Ecto neural progenitor cell (in vitro differentiated cells): ENCODE measurements around the gene GNL2.
"Not testable (repeated sequence)": the region's sequence is repeated elsewhere in the genome, so short reads cannot be mapped to it uniquely, and the experiment has no call there.

Experiments
- DNase-seq: peaks from one replicate; pipeline ENCODE4 v3.0.0-alpha.2; 2018; ENCODE audit warnings: low spot score

Gene GNL2

DNA sequence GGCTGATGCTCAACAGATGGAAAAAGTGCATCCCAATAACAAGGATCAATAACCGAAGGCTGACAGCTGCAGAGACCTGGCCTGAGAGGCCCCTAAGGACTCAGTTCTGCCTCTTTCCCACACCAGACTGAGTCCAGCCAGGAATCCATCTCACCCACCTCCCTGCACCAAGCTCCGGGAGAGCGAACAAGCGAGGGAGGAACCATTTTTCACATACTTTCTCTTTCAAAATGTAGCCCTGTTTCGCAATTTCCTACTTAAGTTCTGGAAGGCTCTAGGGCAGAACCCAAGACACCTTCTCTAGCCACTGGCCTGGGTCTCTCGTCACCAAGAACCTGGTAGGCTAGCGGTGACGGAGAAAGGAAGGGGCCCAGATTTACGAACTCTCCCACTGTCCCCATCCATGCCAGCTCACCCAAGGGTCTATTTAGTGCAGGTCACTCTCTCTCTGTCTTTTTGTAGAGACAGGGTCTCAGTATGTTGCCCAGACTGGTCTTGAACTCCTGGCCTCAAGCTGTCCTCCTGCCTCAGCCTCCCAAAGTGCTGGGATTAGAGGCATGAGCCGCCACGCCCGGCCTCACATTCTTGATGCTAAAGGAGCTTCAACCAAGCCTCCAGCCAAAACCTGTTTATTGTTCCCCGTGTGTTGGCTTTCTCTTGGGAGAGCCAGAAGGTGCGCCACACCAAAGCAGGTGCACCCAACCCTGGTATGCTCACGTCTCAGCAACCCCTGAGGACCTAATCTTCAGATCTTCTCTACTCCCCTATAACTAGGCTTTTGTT lies 10.9 kb upstream of the GNL2 start:
- DNase-seq: no peak

DNA sequence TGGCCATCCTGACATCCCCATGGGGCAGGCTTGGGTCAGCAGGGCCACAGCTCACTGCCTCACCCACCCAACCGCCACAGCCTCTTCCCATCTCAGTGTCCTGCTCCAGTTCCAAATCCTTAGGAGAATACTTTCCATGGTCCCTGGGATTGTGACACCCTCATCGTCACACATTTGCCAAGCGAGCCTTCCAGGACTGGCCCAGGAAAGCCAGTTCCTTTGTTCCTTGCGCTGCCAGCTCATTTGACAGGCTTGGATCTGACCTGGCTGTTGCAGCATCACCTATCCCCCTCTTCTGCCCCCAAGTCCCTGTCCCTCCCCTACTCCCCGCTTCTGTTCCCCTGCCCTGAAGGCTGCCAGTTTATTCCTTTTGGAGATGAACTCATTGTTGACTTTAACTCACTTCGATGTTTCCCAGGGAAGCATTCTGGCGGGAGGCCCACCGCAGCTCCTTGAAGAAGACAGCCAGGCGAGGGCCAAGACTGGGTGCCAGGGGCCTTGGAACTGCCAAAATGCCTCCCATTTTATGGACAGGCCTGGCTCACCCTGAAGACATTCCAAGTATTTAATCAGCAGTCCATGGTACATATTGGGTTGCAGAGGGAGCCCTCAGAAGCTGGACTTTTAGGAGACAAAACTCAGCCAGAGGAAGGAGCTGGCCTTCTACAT lies 10.2 kb upstream of the GNL2 start:
- DNase-seq: peak; percentile 36

GRCh38 chr1:37605061-37605650 lies 9.4 kb upstream of the GNL2 start:
- no peak for DNase-seq

DNA sequence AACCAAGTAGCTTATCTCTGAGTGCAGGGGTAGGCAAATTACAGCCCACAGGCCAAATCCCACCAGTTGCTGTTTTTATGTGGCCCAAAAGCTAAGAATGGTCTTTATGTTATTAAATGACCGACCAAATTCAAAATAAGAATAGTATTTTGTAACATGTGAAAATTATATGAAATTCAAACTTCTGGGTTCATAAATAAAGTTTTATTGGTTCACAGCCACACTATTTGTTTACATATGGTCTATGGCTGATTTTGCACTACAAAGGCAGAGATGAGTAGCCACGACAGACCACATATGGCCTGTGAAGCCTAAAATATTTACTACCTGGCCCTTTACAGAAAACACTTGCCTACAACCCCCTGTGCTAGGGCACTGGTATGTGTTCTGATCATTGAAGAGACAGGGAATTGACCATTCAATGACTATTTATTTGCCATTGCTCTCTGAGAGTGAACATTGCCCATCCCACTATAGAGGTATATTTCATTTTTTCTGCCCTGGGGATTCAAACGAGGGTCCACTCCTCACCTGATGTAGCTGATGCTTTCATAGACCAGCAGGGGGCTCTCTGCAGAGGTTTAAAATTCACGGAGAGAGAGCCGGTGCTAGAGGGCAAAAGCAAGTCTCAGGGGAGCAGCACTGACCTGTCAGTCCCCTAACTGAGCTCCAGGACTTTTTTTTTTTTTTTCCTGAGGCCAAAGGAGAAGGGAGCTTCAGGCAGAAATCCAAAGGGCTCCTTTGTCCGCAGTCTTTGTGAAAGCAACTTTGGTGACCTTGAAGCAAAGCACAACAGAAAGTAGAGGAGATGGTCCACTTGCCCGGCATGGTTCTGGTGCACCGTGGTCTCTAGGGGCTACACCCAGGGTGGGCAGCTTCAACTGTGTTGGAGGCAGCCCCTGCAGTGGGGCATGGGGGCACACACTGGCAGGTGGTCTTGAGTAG lies 7.3 kb upstream of the GNL2 start:
- no peak for DNase-seq

GRCh38 chr1:37601441-37601840 lies 5.7 kb upstream of the GNL2 start:
- no peak for DNase-seq

- DNase-seq: no peak
These were observed 4.2 kb upstream of the GNL2 start for GRCh38 chr1:37599940-37600339.

- DNase-seq: no peak
These were observed 488 bp upstream of the GNL2 start for GRCh38 chr1:37596182-37596667.

- DNase-seq: no peak
These were observed 2.0 kb downstream of the GNL2 start for GRCh38 chr1:37593726-37594125.

- no peak for DNase-seq
These were observed 6.8 kb downstream of the GNL2 start for GRCh38 chr1:37588939-37589338.

DNA sequence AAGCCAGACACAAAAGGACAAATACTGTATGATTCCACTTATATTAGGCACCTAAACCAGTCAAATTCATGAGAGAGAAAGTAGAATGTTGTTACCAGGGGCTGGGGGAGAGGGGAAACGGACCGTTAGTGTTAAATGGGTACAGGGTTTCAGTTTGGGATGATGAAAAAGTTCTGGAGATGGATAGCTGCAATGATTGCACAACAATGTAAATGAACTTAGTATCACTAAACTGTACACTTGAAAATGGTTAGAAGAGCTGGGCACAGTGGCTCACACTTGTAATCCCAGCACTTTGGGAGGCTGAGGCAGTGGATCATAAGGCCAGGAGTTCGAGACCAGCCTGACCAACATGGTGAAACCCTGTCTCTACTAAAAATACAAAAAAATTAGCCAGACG lies 11.2 kb downstream of the GNL2 start:
- not testable (repeated sequence) for DNase-seq

- no peak for DNase-seq
These were observed 20.0 kb downstream of the GNL2 start for GRCh38 chr1:37575692-37576091.

GRCh38 chr1:37574834-37575480 lies 20.8 kb downstream of the GNL2 start:
- no peak for DNase-seq

DNA sequence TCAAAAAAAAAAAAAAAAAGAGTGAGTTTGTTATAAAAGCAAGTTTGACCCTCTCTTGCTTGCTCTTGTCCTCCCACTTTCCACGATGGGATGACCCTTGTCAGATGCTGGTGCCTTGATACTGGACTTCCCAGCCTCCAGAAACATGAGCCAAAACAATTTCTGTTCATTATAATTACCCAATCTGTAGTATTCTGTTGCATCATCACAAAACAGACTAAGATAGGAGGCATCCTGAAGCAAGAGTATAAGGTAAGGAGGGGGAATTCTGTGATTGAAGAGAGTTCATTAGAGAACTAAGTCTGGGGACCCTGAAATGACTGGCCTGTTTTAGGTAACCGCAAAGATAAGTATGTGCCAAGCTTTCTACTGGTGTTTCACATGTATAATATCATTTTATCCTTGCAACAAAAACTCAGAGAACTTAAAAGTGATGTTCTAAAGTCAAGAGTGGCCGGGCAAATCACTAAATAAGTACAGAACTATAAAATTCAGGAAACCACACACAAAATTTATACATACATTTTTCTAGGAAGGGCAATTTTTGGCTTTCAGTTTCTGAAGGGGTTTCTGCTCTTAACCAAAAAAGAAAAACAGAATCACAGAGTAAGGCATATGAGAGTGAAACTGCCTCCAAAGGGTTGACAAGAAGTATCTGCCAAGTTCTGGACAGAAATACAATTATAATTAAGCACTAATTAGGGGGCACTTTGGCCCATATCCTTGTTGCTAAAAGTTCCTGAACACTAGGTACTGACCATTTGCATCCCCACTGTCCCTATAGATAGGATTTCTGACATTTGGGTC lies 25.0 kb downstream of the GNL2 start:
- no peak for DNase-seq

- no peak for DNase-seq
These were observed 28.7 kb downstream of the GNL2 start for GRCh38 chr1:37567023-37567422.

DNA sequence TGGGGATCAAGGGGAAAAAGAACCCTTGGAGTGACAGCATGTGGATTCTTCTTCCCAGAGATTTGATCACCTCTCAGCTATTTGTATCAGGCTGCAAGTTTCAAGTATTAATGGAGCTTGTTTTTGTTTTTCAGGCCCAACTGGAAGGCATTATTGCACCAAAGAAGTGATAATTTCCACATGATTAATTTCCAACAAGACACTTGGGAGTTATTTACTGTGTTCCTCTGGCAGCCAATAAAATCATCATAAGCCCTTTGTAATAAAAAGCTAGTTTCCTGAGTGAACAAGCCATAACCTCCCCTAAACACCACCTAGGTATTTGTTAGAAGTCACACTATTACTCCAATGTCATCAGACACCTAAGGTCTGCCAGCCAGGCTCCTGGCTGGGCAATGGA lies 30.8 kb downstream of the GNL2 start:
- no peak for DNase-seq

- DNase-seq: no peak
These were observed 32.8 kb downstream of the GNL2 start for GRCh38 chr1:37562984-37563383.

DNA sequence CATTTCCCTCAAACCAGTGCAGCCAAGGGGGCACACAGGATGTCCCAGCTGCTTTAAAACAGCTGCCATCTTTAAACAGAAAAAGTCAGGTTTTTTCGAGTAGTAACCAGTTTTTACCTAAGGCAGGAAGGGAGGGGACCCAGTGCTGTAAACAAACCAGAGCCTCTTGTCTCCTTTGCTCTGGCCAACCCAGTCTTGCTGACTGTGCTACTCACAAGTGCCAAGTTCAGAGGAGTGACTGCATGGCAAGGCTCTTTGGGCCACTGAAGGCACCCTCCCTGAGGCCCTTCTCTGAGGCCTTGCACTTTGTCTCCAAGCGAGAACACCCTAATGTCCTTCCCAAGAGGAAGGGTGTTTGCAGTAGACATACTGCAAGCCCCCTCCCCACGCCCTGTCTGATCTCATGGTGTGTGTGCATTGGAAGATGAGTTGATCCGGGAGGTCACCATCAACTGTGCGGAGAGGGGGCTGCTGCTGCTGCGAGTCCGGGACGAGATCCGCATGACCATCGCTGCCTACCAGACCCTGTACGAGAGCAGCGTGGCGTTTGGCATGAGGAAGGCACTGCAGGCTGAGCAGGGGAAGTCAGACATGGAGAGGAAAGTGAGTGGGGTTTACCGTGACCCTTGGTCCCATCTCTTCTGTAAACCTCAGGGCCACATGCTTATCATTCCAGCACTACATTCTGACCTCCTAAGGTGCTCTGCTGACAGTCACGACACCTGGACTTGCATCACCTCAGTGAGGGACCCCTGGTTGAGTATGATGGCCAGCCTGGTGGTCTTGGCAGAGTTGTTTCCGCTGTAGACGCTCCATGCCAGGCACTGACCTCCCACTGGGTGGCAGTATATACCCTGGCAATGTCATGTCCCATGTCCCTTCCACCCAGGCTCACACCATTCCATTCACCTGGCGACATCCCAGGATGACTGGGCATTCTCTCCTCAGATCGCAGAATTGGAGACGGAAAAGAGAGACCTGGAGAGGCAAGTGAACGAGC lies 34.3 kb downstream of the GNL2 start:
- DNase-seq: no peak

DNA sequence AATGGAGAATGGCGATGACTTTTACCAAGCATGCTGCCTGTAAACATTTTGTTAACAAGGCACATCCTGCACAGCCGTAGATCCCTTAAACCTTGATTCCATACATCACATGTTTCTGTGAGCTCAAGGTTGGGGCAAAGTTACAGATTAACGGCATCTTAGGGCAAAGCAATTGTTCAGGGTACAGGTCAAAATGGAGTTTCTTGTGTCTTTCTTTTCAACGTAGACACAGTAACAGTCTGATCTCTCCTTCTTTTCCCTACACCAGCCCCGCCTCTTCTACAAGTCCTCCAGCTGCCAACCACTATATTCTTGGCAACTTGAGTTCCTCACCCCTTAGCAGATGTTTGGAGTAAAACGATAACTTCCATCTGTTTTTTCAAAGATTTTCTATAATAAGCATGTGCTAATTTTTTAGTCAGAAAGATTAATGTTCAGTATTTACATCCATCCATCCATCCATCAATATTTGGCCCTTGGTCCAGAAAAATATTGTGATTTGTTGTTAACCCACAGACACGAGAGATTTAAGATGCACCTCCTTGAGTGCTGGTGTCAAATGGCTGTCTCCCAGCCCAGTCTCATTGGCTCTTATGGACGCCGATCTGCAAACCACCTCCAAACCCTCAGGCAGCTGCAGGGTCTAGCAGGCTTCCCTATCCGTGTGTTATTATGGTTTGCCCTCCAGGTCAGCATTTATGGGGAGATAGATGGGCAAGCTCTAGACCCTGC lies 35.2 kb downstream of the GNL2 start:
- DNase-seq: no peak

DNA sequence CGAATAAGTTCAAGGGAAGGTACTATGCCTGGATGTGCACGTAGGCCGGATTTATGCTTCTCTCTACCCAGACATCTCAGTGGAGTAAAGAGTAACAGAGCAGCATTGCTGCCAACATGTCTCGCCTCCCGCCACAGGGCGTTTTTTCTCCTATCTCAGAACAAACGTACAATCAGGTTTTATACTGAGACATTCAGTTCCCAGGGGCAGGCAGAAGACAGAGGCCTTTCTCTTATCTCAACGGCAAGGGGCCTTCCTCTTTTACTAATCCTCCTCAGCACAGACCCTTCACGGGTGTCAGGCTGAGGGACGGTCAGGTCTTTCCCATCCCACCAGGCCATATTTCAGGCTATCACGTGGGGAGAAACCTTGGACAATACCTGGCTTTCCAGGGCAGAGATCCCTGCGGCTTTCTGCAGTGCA lies 35.8 kb downstream of the GNL2 start:
- not testable (repeated sequence) for DNase-seq
